DOHH2 (cell line): ENCODE data around the gene PTPRT.

Source experiments
- H3F3A ChIP-seq: fragments of 200-600 bp; sonication (generic), shearing (Covaris generic); 2 replicates; pipeline ENCODE4 v1.6.0; 2016; ENCODE audit warnings: antibody characterized with exemption, mild to moderate bottlenecking; ENCODE audit not compliant: control insufficient read depth, insufficient read depth
- H3K27ac ChIP-seq: fragments of 200-600 bp; sonication (generic); 2 replicates; pipeline ENCODE4 v1.5.1; 2014; ENCODE audit warnings: low read depth, mild to moderate bottlenecking, low read length, moderate library complexity
- H3K27me3 ChIP-seq: fragments of 200-600 bp; sonication (generic); 2 replicates; pipeline ENCODE4 v1.6.1; 2014; ENCODE audit warnings: mild to moderate bottlenecking, low read length, mixed read lengths; ENCODE audit not compliant: control insufficient read depth
- H3K36me3 ChIP-seq: fragments of 200-600 bp; sonication (generic); 2 replicates; pipeline ENCODE4 v1.6.1; 2014; ENCODE audit warnings: mild to moderate bottlenecking, low read length, moderate library complexity, mixed read lengths; ENCODE audit not compliant: control insufficient read depth
- H3K4me1 ChIP-seq: fragments of 200-600 bp; sonication (generic); 2 replicates; pipeline ENCODE4 v1.6.1; 2014; ENCODE audit warnings: mild to moderate bottlenecking, low read length, mixed read lengths; ENCODE audit not compliant: control insufficient read depth
- H3K4me2 ChIP-seq: fragments of 200-600 bp; sonication (generic); 2 replicates; pipeline ENCODE4 v1.6.0; 2014; ENCODE audit warnings: mild to moderate bottlenecking, low read length, moderate library complexity
- H3K4me3 ChIP-seq: fragments of 200-600 bp; sonication (generic); 2 replicates; pipeline ENCODE4 v1.5.1; 2014; ENCODE audit warnings: mild to moderate bottlenecking, low read length, mixed read lengths
- H3K79me2 ChIP-seq: fragments of 200-600 bp; sonication (generic); 2 replicates; pipeline ENCODE4 v1.6.1; 2014; ENCODE audit warnings: mild to moderate bottlenecking, low read length, mixed read lengths; ENCODE audit not compliant: control insufficient read depth
- H3K9me2 ChIP-seq: fragments of 200-600 bp; sonication (generic); replicated peaks from 2 replicates; pipeline ENCODE4 v1.6.1; 2014; ENCODE audit warnings: mild to moderate bottlenecking, low read length, mixed read lengths; ENCODE audit not compliant: control insufficient read depth
- H3K9me3 ChIP-seq: fragments of 200-600 bp; sonication (generic); 2 replicates; pipeline ENCODE4 v1.6.1; 2014; ENCODE audit warnings: antibody characterized with exemption, low read length, mixed read lengths; ENCODE audit not compliant: control insufficient read depth, insufficient read depth
- H4K20me1 ChIP-seq: fragments of 200-600 bp; sonication (generic); 2 replicates; pipeline ENCODE4 v1.6.0; 2014; ENCODE audit warnings: low read depth, mild to moderate bottlenecking, antibody characterized with exemption, low read length, moderate library complexity; ENCODE audit not compliant: control insufficient read depth, insufficient read depth
- EZH2phosphoT487 ChIP-seq: fragments of 200-600 bp; sonication (generic); IDR thresholded peaks from 2 replicates; pipeline ENCODE4 v1.6.1; 2017; ENCODE audit warnings: borderline replicate concordance, mild to moderate bottlenecking, antibody characterized with exemption, low read length, moderate library complexity, mixed read lengths
- TF ChIP-seq, protein P1 (sequence below): fragments of 200-600 bp; sonication (generic); IDR thresholded peaks from one replicate; pipeline ENCODE4 v1.5.1; 2014; ENCODE audit warnings: antibody characterized with exemption, mild to moderate bottlenecking, low read depth, low read length; ENCODE audit not compliant: poor library complexity, severe bottlenecking

Gene PTPRT

GRCh38 chr20:42744756-42745465 lies 444.8 kb downstream of the PTPRT start:
- no peaks in the 10 kb centered on the region for H3K9me2 ChIP-seq
- H3K4me1 ChIP-seq, result no peaks in the 10 kb centered on the region
- H3K27ac ChIP-seq, result no peak overlapping the region
- TF ChIP-seq, protein P1, sequence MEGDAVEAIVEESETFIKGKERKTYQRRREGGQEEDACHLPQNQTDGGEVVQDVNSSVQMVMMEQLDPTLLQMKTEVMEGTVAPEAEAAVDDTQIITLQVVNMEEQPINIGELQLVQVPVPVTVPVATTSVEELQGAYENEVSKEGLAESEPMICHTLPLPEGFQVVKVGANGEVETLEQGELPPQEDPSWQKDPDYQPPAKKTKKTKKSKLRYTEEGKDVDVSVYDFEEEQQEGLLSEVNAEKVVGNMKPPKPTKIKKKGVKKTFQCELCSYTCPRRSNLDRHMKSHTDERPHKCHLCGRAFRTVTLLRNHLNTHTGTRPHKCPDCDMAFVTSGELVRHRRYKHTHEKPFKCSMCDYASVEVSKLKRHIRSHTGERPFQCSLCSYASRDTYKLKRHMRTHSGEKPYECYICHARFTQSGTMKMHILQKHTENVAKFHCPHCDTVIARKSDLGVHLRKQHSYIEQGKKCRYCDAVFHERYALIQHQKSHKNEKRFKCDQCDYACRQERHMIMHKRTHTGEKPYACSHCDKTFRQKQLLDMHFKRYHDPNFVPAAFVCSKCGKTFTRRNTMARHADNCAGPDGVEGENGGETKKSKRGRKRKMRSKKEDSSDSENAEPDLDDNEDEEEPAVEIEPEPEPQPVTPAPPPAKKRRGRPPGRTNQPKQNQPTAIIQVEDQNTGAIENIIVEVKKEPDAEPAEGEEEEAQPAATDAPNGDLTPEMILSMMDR, result no peak
- TF ChIP-seq EZH2phosphoT487, result no peak
- no peaks in the 10 kb centered on the region for H3K79me2 ChIP-seq
- no peak overlapping the region for H3K4me2 ChIP-seq
- no peaks in the 10 kb centered on the region for H3K36me3 ChIP-seq
- H3F3A ChIP-seq, result no peaks in the 10 kb centered on the region
- H3K27me3 ChIP-seq, result no peaks in the 10 kb centered on the region
- H3K9me3 ChIP-seq, result no peaks in the 10 kb centered on the region
- H4K20me1 ChIP-seq, result no peaks in the 10 kb centered on the region
- H3K4me3 ChIP-seq, result no peak overlapping the region

DNA sequence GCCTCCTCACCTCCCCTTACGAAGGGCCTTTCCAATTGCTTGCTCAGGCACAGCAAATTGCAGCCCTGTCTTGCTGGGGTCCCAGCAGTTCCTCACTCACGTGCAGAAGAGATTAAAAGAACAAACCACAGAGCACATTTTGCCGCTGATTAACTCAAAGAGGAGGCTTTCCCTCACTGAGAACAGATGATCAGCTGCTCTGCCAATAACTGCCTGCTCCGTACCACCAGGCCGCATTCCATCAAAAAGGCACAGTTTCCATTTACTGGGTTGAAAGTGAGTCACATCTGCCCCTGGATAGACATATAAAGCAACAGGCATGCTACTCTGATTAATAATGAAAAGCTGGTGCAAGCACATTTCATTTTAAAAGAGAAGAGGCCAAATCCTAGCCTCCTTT lies 446.8 kb downstream of the PTPRT start:
- no peak for TF ChIP-seq EZH2phosphoT487
- TF ChIP-seq, protein P1, result no peak
- H3K9me2 ChIP-seq, result no peaks in the 10 kb centered on the region
- H3K36me3 ChIP-seq, result no peaks in the 10 kb centered on the region
- no peak overlapping the region for H3K4me2 ChIP-seq
- no peaks in the 10 kb centered on the region for H3K4me1 ChIP-seq
- H3F3A ChIP-seq, result no peaks in the 10 kb centered on the region
- H3K27me3 ChIP-seq, result no peaks in the 10 kb centered on the region
- no peaks in the 10 kb centered on the region for H4K20me1 ChIP-seq
- no peak overlapping the region for H3K4me3 ChIP-seq
- H3K9me3 ChIP-seq, result no peaks in the 10 kb centered on the region
- no peaks in the 10 kb centered on the region for H3K79me2 ChIP-seq
- H3K27ac ChIP-seq, result no peak overlapping the region

DNA sequence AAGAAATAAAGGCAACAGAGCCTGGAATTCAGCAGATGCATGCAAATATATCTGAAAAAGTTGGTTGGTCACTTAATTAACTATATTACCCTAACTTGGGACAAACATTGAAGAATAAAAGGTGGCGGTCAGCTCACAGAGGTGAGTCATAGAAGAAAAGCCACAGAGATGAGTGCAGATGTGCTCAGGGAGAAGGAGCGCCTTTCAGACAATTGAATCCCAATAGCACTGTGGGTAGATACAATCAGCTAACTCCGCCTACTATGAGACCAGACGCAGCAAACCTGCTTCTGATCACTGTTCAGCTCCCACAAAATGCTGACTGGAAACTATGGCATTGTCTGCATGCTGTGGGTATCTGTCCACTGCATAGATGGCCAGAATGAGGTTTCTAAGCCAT lies 447.8 kb downstream of the PTPRT start:
- no peaks in the 10 kb centered on the region for H3K79me2 ChIP-seq
- H3K27me3 ChIP-seq, result no peaks in the 10 kb centered on the region
- no peak overlapping the region for H3K4me2 ChIP-seq
- H3F3A ChIP-seq, result no peaks in the 10 kb centered on the region
- H3K4me1 ChIP-seq, result no peaks in the 10 kb centered on the region
- no peaks in the 10 kb centered on the region for H3K36me3 ChIP-seq
- no peak overlapping the region for H3K27ac ChIP-seq
- H3K9me3 ChIP-seq, result no peaks in the 10 kb centered on the region
- no peak overlapping the region for H3K4me3 ChIP-seq
- H4K20me1 ChIP-seq, result no peaks in the 10 kb centered on the region
- H3K9me2 ChIP-seq, result no peaks in the 10 kb centered on the region
- TF ChIP-seq, protein P1, result no peak
- TF ChIP-seq EZH2phosphoT487, result no peak
